Vagina (tissue), 2 donors: ENCODE data around the gene EML2. TPM values are rescaled to one million over a fixed set of nuclear protein-coding genes. Genes with fewer than 3 reads are reported as not detected.

Experiments used
- DNase-seq, 2 donors: peaks; one replicate each; pipeline ENCODE4 v3.0.0-alpha.2; 2017; ENCODE audit errors: extremely low spot score in 2 of 2
- H3K27ac ChIP-seq: fragments of 200-600 bp; sonication (generic); one replicate; pipeline ENCODE4 v1.5.1; 2019
- H3K27me3 ChIP-seq: fragments of 200-600 bp; sonication (generic); one replicate; pipeline ENCODE4 v1.5.1; 2019
- H3K36me3 ChIP-seq, 2 donors: fragments of 200-600 bp; sonication (generic); one replicate each; pipeline ENCODE4 v1.5.1; 2017 to 2019
- H3K4me1 ChIP-seq: fragments of 200-600 bp; sonication (generic); one replicate; pipeline ENCODE4 v1.5.1; 2019
- H3K4me3 ChIP-seq, 2 donors: fragments of 200-600 bp; sonication (generic); 1 replicate in 1 of 2; 2 replicates in 1 of 2; pipeline ENCODE4 v1.5.1; 2016 to 2019
- H3K9me3 ChIP-seq: fragments of 200-600 bp; sonication (generic); one replicate; pipeline ENCODE4 v1.5.1; 2019
- CTCF ChIP-seq, 3 experiments: fragments of 450-650 bp in 2 of 3; fragments of 200-600 bp in 1 of 3; sonication (generic) in 1 of 3; IDR thresholded peaks; one replicate each; pipeline ENCODE4 v1.5.1; 2017 to 2019; ENCODE audit warnings: antibody characterized with exemption in 3 of 3, mild to moderate bottlenecking in 2 of 3, moderate library complexity in 2 of 3
- POLR2A ChIP-seq, 2 donors: fragments of 450-650 bp; IDR thresholded peaks; one replicate each; pipeline ENCODE4 v1.6.1; 2017; ENCODE audit warnings: antibody characterized with exemption in 2 of 2, mild to moderate bottlenecking in 2 of 2, moderate library complexity in 2 of 2
- POLR2AphosphoS5 ChIP-seq, 2 donors: sonication (generic); formaldehyde crosslinking; IDR thresholded peaks; one replicate each; pipeline ENCODE4 v1.9.0; 2017; ENCODE audit warnings: antibody characterized with exemption in 2 of 2, mild to moderate bottlenecking in 2 of 2, low read depth in 1 of 2; ENCODE audit not compliant: insufficient read depth in 1 of 2
- intact Hi-C: fragments of 100-400 bp; cut with DNase I; formaldehyde crosslinking; loops from one replicate; pipeline ENCODE4 v1.15.1; 2023
- total RNA-seq: library from RNA; depleted of rRNA; stranded (reverse); fragments of >200 nt; gene quantifications from one replicate; pipeline ENCODE4 v1.2.3, GENCODE V29; 2016

Gene EML2
- total RNA-seq, 1 donor from 2014 or later, result 74.9 TPM

GRCh38 chr19:45670670-45671453 is 31.7 kb upstream of the EML2 start:
- H3K27me3 ChIP-seq, result peaks cover 8% of the 10 kb centered on the region
- no peaks in the 10 kb centered on the region for H3K9me3 ChIP-seq
- TF ChIP-seq CTCF (IDR thresholded peaks at IDR 0.05) (no peak), POLR2A (IDR thresholded peaks at IDR 0.05) (no peak), POLR2AphosphoS5 (IDR thresholded peaks at IDR 0.05; ENCODE audit: insufficient read depth in 1 of 2, low read depth in 1 of 2) (no peak)
- intact Hi-C loops, result no loop called here
- peaks cover 35% of the 10 kb centered on the region for H3K4me1 ChIP-seq
- no peak for DNase-seq
- no peak overlapping the region for H3K4me3 ChIP-seq
- no peak overlapping the region for H3K27ac ChIP-seq
- H3K36me3 ChIP-seq, result no peaks in the 10 kb centered on the region

- H3K36me3 ChIP-seq, result no peaks in the 10 kb centered on the region
- H3K4me3 ChIP-seq, result peak overlapping the region; percentile 35 to 38
- no peak overlapping the region for H3K27ac ChIP-seq
- H3K27me3 ChIP-seq, result peaks cover 8% of the 10 kb centered on the region
- no peaks in the 10 kb centered on the region for H3K9me3 ChIP-seq
- no peak for TF ChIP-seq POLR2AphosphoS5 (IDR thresholded peaks at IDR 0.05; ENCODE audit: insufficient read depth in 1 of 2, low read depth in 1 of 2)
- no peak for TF ChIP-seq CTCF (IDR thresholded peaks at IDR 0.05)
- no peak for TF ChIP-seq POLR2A (IDR thresholded peaks at IDR 0.05)
- peaks cover 35% of the 10 kb centered on the region for H3K4me1 ChIP-seq
- no peak for DNase-seq
- intact Hi-C loops, result no loop called here
These were observed 29.2 kb upstream of the EML2 start for GRCh38 chr19:45668342-45668871.

- Histone ChIP-seq H3K4me3 (peak within 1 kb of the TSS; percentile 35 to 38), H3K27ac (no peak within 1 kb of the TSS), H3K27me3 (peaks cover 8% of the 10 kb centered on the region)
These were observed 28.6 kb upstream of the EML2 start, which contains the start of gene GIPR for GRCh38 chr19:45667620-45668341. GIPR (plus strand) TSS chr19:45668221; CDS start chr19:45669521, 1,300 bp downstream.

GRCh38 chr19:45664575-45664974 is 25.4 kb upstream of the EML2 start:
- no peak for DNase-seq
- Histone ChIP-seq H3K4me3 (no peak overlapping the region), H3K9me3 (no peaks in the 10 kb centered on the region), H3K27me3 (peaks cover under 1% of the 10 kb centered on the region), H3K27ac (no peak overlapping the region), H3K36me3 (no peaks in the 10 kb centered on the region), H3K4me1 (peaks cover 23% of the 10 kb centered on the region)
- intact Hi-C loops, result no loop called here
- no peak for TF ChIP-seq CTCF (IDR thresholded peaks at IDR 0.05)
- TF ChIP-seq POLR2A (IDR thresholded peaks at IDR 0.05), result no peak
- no peak for TF ChIP-seq POLR2AphosphoS5 (IDR thresholded peaks at IDR 0.05; ENCODE audit: insufficient read depth in 1 of 2, low read depth in 1 of 2)

More at GRCh38 chr19:45667620-45668341, 28.6 kb upstream of the EML2 start, which contains the start of gene GIPR:
- intact Hi-C loops, result no loop called here
- no peak for DNase-seq
- Histone ChIP-seq H3K36me3 (no peaks in the 10 kb centered on the region), H3K9me3 (no peaks in the 10 kb centered on the region), H3K4me1 (peaks cover 35% of the 10 kb centered on the region)
- TF ChIP-seq POLR2AphosphoS5 (IDR thresholded peaks at IDR 0.05; ENCODE audit: insufficient read depth in 1 of 2, low read depth in 1 of 2) (peak in 1 of 2 donors; percentile 12), POLR2A (IDR thresholded peaks at IDR 0.05) (no peak)

- peaks cover 16% of the 10 kb centered on the region for H3K4me1 ChIP-seq
- no peaks in the 10 kb centered on the region for H3K27me3 ChIP-seq
- no peak for DNase-seq
- no peak overlapping the region for H3K27ac ChIP-seq
- intact Hi-C loops, result no loop called here
- TF ChIP-seq POLR2AphosphoS5 (IDR thresholded peaks at IDR 0.05; ENCODE audit: insufficient read depth in 1 of 2, low read depth in 1 of 2) (no peak), POLR2A (IDR thresholded peaks at IDR 0.05) (no peak), CTCF (IDR thresholded peaks at IDR 0.05) (no peak)
- no peaks in the 10 kb centered on the region for H3K9me3 ChIP-seq
- H3K36me3 ChIP-seq, result no peaks in the 10 kb centered on the region
- H3K4me3 ChIP-seq, result no peak overlapping the region
These were observed 24.6 kb upstream of the EML2 start for GRCh38 chr19:45663800-45664199.
